CD14-positive monocyte (primary cell): ENCODE measurements around the gene SETD5. TPM values are rescaled to one million over a fixed set of nuclear protein-coding genes. Genes with fewer than 3 reads are reported as not detected.

Experiments
- DNase-seq, 3 donors: peaks; one replicate each; pipeline ENCODE4 v3.0.0-alpha.2; 2011 to 2022
- H2AFZ ChIP-seq: 2 replicates; pipeline ENCODE4 v1.6.0; 2012; ENCODE audit warnings: mild to moderate bottlenecking, low read depth, low read length, inconsistent platforms; ENCODE audit not compliant: insufficient read depth, poor library complexity, severe bottlenecking
- H3K27ac ChIP-seq, 2 donors: 1 replicate in 1 of 2; 2 replicates in 1 of 2; pipeline ENCODE4 v1.5.1; 2012 to 2013; ENCODE audit warnings: low read length in 2 of 2, control low read depth in 1 of 2, inconsistent platforms in 1 of 2, low read depth in 1 of 2, mild to moderate bottlenecking in 1 of 2
- H3K27me3 ChIP-seq, 2 donors: one replicate each; pipeline versions ENCODE4 v1.6.0 to v1.6.1; 2011 to 2013; ENCODE audit warnings: low read length in 2 of 2; ENCODE audit not compliant: control insufficient read depth in 2 of 2, insufficient read depth in 2 of 2
- H3K36me3 ChIP-seq, 2 donors: replicated peaks in 1 of 2; 1 replicate in 1 of 2; 2 replicates in 1 of 2; pipeline versions ENCODE4 v1.5.1 to v1.6.1; 2012 to 2013; ENCODE audit warnings: low read length in 2 of 2, control low read depth in 1 of 2, inconsistent platforms in 1 of 2, mild to moderate bottlenecking in 1 of 2; ENCODE audit not compliant: insufficient read depth in 2 of 2, control insufficient read depth in 1 of 2
- H3K4me1 ChIP-seq, 2 donors: 1 replicate in 1 of 2; 2 replicates in 1 of 2; pipeline versions ENCODE4 v1.5.1 to v1.6.1; 2012 to 2013; ENCODE audit warnings: low read length in 2 of 2, control low read depth in 1 of 2, inconsistent platforms in 1 of 2, mild to moderate bottlenecking in 1 of 2, moderate library complexity in 1 of 2; ENCODE audit not compliant: insufficient read depth in 2 of 2, control insufficient read depth in 1 of 2
- H3K4me2 ChIP-seq: replicated peaks from 2 replicates; pipeline ENCODE3; 2012; ENCODE audit warnings: low read length, moderate library complexity, mild to moderate bottlenecking; ENCODE audit not compliant: poor library complexity, severe bottlenecking; ENCODE audit errors: extremely low read depth
- H3K4me3 ChIP-seq, 3 experiments: fragments of 200-600 bp in 1 of 3; sonication (generic) in 1 of 3; replicated peaks in 1 of 3; 1 replicate in 2 of 3; 2 replicates in 1 of 3; pipeline ENCODE4 v1.5.1; 2011 to 2013; ENCODE audit warnings: low read length in 3 of 3, mild to moderate bottlenecking in 3 of 3, control low read depth in 2 of 3, low read depth in 2 of 3, inconsistent platforms in 1 of 3, moderate library complexity in 1 of 3
- H3K79me2 ChIP-seq: 2 replicates; pipeline ENCODE4 v1.6.0; 2012; ENCODE audit warnings: mild to moderate bottlenecking, control low read depth, inconsistent platforms, low read length, moderate library complexity; ENCODE audit not compliant: insufficient read depth
- H3K9ac ChIP-seq: 2 replicates; pipeline ENCODE4 v1.6.0; 2017; ENCODE audit warnings: low read length, mild to moderate bottlenecking; ENCODE audit not compliant: insufficient read depth, poor library complexity, severe bottlenecking
- H3K9me3 ChIP-seq, 2 donors: replicated peaks in 1 of 2; 1 replicate in 1 of 2; 2 replicates in 1 of 2; pipeline versions ENCODE4 v1.5.1 to v1.6.1; 2012 to 2013; ENCODE audit warnings: low read length in 2 of 2, control low read depth in 1 of 2; ENCODE audit not compliant: control insufficient read depth in 1 of 2, insufficient read depth in 1 of 2
- H4K20me1 ChIP-seq: 2 replicates; pipeline ENCODE4 v1.6.0; 2012; ENCODE audit warnings: mild to moderate bottlenecking, low read length, control low read depth, moderate library complexity; ENCODE audit not compliant: insufficient read depth
- H3K27ac Mint-ChIP-seq, 7 donors: one replicate each; pipeline ENCODE4 v1.8.0; 2020; ENCODE audit warnings: mild to moderate bottlenecking in 7 of 7, mixed read lengths in 7 of 7, moderate library complexity in 6 of 7, inconsistent platforms in 2 of 7
- H3K27me3 Mint-ChIP-seq, 3 donors: one replicate each; pipeline ENCODE4 v1.8.0; 2021 to 2022; ENCODE audit warnings: low read depth in 3 of 3, mild to moderate bottlenecking in 3 of 3, mixed read lengths in 3 of 3, moderate library complexity in 3 of 3, inconsistent platforms in 1 of 3
- H3K36me3 Mint-ChIP-seq, 2 donors: one replicate each; pipeline ENCODE4 v1.8.0; 2020; ENCODE audit warnings: mixed read lengths in 2 of 2, inconsistent platforms in 1 of 2, mild to moderate bottlenecking in 1 of 2
- H3K4me1 Mint-ChIP-seq: one replicate; pipeline ENCODE4 v1.8.0; 2020; ENCODE audit warnings: mild to moderate bottlenecking, mixed read lengths
- H3K4me3 Mint-ChIP-seq, 2 donors: one replicate each; pipeline ENCODE4 v1.8.0; 2020; ENCODE audit warnings: mild to moderate bottlenecking in 2 of 2, mixed read lengths in 2 of 2, moderate library complexity in 1 of 2
- H3K9me3 Mint-ChIP-seq, 7 donors: one replicate each; pipeline ENCODE4 v1.8.0; 2020 to 2022; ENCODE audit warnings: mixed read lengths in 7 of 7, mild to moderate bottlenecking in 6 of 7, moderate library complexity in 6 of 7, inconsistent platforms in 2 of 7
- WGBS: methylation state at CpG from one replicate; pipeline ENCODE4 v1.1.5; 2013; ENCODE audit warnings: missing lambda C conversion rate; ENCODE audit not compliant: insufficient coverage; 5-methylcytosine and 5-hydroxymethylcytosine counted together
- intact Hi-C, 2 donors: fragments of 100-400 bp; cut with micrococcal nuclease; formaldehyde crosslinking; loops; one replicate each; pipeline versions ENCODE4 v1.15.0 to v1.15.1; 2023
- polyA plus RNA-seq, 3 donors: library from polyadenylated mRNA; depleted of rRNA in 1 of 3; unstranded in 2 of 3; stranded (reverse) in 1 of 3; fragments of 300-500 nt in 2 of 3; fragments of >200 nt in 1 of 3; fragmentation: Illumina TruSeq in 2 of 3; gene quantifications; 1 replicate in 2 of 3; 2 replicates in 1 of 3; pipeline ENCODE4 v1.2.3, GENCODE V29; 2012 to 2021
- TF ChIP-seq, protein P1 (sequence below): fragments of 200-600 bp; IDR thresholded peaks from one replicate; pipeline ENCODE4 v1.8.0; 2022; ENCODE audit warnings: antibody characterized with exemption, mild to moderate bottlenecking

Gene SETD5
- polyA plus RNA-seq, 3 donors = 4.1 to 51.5 (median 13.7) TPM

DNA sequence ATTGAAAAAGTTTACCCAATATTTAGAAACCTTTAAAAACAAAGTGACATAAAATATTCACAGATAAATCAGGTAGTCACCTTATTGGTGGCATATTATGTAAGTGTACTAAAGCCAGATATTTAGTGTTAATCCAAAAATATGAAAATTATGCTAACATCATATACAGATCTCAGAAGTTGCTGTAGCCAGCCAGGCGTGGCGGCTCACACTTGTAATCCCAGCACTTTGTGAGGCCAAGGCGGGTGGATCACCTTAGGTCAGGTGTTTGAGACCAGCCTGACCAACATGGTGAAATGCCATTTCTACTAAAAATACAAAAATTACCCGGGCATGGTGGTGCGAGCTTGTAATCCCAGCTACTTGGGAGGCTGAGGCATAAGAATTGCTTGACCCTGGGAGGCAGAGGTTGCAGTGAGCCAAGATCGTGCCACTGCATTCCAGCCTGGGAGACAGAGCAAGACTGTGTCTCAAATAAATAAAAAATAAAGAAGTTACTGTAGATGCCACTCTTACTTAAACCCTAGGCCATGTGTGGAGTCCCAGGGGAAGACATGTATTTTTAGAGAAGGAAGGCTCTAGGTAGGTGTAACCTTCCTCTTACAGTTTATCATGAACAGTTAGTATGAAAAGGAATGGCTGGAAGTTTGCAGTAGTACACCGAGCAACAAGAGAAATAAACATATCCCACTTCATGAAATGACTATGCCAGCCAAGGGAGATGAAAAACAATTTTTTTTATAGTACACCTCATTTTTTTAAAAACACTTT lies 9.6 kb downstream of the SETD5 start:
- peaks cover 51% of the 10 kb centered on the region for H3K4me1 Mint-ChIP-seq
- TF ChIP-seq, protein P1, sequence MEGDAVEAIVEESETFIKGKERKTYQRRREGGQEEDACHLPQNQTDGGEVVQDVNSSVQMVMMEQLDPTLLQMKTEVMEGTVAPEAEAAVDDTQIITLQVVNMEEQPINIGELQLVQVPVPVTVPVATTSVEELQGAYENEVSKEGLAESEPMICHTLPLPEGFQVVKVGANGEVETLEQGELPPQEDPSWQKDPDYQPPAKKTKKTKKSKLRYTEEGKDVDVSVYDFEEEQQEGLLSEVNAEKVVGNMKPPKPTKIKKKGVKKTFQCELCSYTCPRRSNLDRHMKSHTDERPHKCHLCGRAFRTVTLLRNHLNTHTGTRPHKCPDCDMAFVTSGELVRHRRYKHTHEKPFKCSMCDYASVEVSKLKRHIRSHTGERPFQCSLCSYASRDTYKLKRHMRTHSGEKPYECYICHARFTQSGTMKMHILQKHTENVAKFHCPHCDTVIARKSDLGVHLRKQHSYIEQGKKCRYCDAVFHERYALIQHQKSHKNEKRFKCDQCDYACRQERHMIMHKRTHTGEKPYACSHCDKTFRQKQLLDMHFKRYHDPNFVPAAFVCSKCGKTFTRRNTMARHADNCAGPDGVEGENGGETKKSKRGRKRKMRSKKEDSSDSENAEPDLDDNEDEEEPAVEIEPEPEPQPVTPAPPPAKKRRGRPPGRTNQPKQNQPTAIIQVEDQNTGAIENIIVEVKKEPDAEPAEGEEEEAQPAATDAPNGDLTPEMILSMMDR = no peak
- Histone ChIP-seq H3K36me3 (no peaks in the 10 kb centered on the region), H3K4me3 (no peak overlapping the region), H3K27ac (no peak overlapping the region), H3K4me1 (peaks cover 18 to 34% of the 10 kb centered on the region in 2 donors), H4K20me1 (peaks cover 93% of the 10 kb centered on the region), H3K27me3 (no peaks in the 10 kb centered on the region), H3K9ac (no peak overlapping the region), H3K4me2 (no peak overlapping the region), H3K79me2 (peaks cover 98% of the 10 kb centered on the region), H2AFZ (no peak overlapping the region), H3K9me3 (no peaks in the 10 kb centered on the region)
- H3K9me3 Mint-ChIP-seq = no peaks in the 10 kb centered on the region
- intact Hi-C loops = no loop called here
- H3K27ac Mint-ChIP-seq = peak overlapping the region in 6 of 7 donors; percentile 20 to 80 (median 62)
- no peaks in the 10 kb centered on the region for H3K36me3 Mint-ChIP-seq
- WGBS = 96% methylated on average over 3 of the region's 7 CpGs
- no peaks in the 10 kb centered on the region for H3K27me3 Mint-ChIP-seq
- DNase-seq = no peak
- no peak overlapping the region for H3K4me3 Mint-ChIP-seq

DNA sequence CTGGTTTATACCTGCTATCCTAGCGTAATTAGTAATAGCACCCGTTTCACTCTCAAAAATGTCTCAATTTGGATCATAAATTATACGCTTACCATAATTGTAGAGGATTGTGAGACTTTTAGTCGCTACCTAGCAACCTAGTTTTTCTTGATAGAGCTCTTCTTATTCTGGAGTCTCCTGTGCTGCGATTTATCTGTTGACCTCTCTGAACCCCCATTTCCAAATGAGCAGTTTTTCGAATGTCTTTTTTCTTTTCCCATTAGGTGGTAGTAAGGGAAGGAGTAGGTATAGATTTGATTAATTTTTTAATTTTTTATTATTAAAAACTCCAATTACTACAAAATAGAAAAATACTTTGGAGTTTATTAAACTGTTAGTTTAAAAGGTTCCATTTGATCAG lies 10.6 kb downstream of the SETD5 start:
- intact Hi-C loops = no loop called here
- Histone ChIP-seq H3K4me3 (no peak overlapping the region), H3K27ac (no peak overlapping the region), H3K27me3 (no peaks in the 10 kb centered on the region), H3K79me2 (peaks cover 98% of the 10 kb centered on the region), H3K9me3 (no peaks in the 10 kb centered on the region), H4K20me1 (peaks cover 93% of the 10 kb centered on the region), H2AFZ (no peak overlapping the region), H3K36me3 (no peaks in the 10 kb centered on the region), H3K4me1 (peaks cover 18 to 24% of the 10 kb centered on the region in 2 donors), H3K4me2 (no peak overlapping the region), H3K9ac (no peak overlapping the region)
- Mint-ChIP-seq H3K4me1 (peaks cover 44% of the 10 kb centered on the region), H3K36me3 (no peaks in the 10 kb centered on the region), H3K27me3 (no peaks in the 10 kb centered on the region), H3K9me3 (no peaks in the 10 kb centered on the region), H3K27ac (no peak overlapping the region), H3K4me3 (no peak overlapping the region)
- no peak for DNase-seq
- no CpG with 5 or more reads among the region's 6 CpGs for WGBS
- TF ChIP-seq, protein P1 = no peak
